K562 (cell line): ENCODE measurements around the gene KCNK10. TPM values are rescaled to one million over a fixed set of nuclear protein-coding genes. Genes with fewer than 3 reads are reported as not detected.

Source experiments
- ATAC-seq: fragments of 200-7000 bp; cut with Tn5 transposase; 3 replicates; pipeline ENCODE4 v1.9.1; 2020; ENCODE audit warnings: moderate library complexity
- BruUV-seq: library from RNA; stranded (reverse); fragments of 400-500 nt; replicated peaks from 2 replicates; lab custom pipeline; 2021; lab: Mats Ljungman, UMichigan
- CTCF ChIA-PET: fragments of 300-600 bp; formaldehyde crosslinking; extraction: SDS; loops from one replicate; lab custom pipeline; 2021; ENCODE audit warnings: low intra/inter-chr PET ratio; lab: Yijun Ruan, JAX
- POLR2A ChIA-PET: fragments of 300-600, 350-650 bp; sonication (Branson Sonifier 250); formaldehyde crosslinking; extraction: SDS; loops from one replicate; lab custom pipeline; 2021; ENCODE audit warnings: antibody characterized with exemption, inconsistent platforms; lab: Yijun Ruan, JAX
- DNase-seq, 4 experiments: peaks; one replicate each; pipeline versions ENCODE4 v3.0.0 to v3.0.0-alpha.2; 2011 to 2018; ENCODE audit warnings: low spot score in 3 of 4, mixed read lengths in 3 of 4; ENCODE audit errors: extremely low read depth in 1 of 4
- FAIRE-seq: peaks from 2 replicates; lab custom pipeline; 2011; peaks lifted over from hg19 to GRCh38; lab: Jason Lieb, UNC
- H2AFZ ChIP-seq: 2 replicates; pipeline ENCODE4 v1.6.0; 2011; ENCODE audit warnings: low read depth, low read length, control low read depth, inconsistent platforms
- H3K27ac ChIP-seq: fragments of 200-600 bp; 3 replicates; pipeline ENCODE4 v1.8.0; 2011; ENCODE audit warnings: low read depth, mild to moderate bottlenecking, control low read depth, inconsistent platforms, low read length, moderate library complexity, mixed read lengths; ENCODE audit errors: extremely low read depth
- H3K27me3 ChIP-seq, 2 experiments: fragments of 300-600 bp in 1 of 2; 2 replicates in 1 of 2; 3 replicates in 1 of 2; pipeline versions ENCODE4 v1.6.0 to v1.8.0; 2011; ENCODE audit warnings: inconsistent platforms in 2 of 2, low read length in 2 of 2, mild to moderate bottlenecking in 1 of 2, mixed read lengths in 1 of 2, moderate library complexity in 1 of 2; ENCODE audit not compliant: control insufficient read depth in 2 of 2, insufficient read depth in 2 of 2
- H3K36me3 ChIP-seq: fragments of 300-600 bp; 3 replicates; pipeline ENCODE4 v1.8.0; 2011; ENCODE audit warnings: mild to moderate bottlenecking, low read length, inconsistent platforms; ENCODE audit not compliant: control insufficient read depth, insufficient read depth
- H3K4me1 ChIP-seq, 2 experiments: fragments of 200-600 bp in 1 of 2; replicated peaks in 1 of 2; 2 replicates in 1 of 2; 3 replicates in 1 of 2; pipeline versions ENCODE4 v1.5.1 to v1.8.0; 2011; ENCODE audit warnings: inconsistent platforms in 2 of 2, low read length in 2 of 2, mild to moderate bottlenecking in 1 of 2, mixed read lengths in 1 of 2, moderate library complexity in 1 of 2; ENCODE audit not compliant: control insufficient read depth in 2 of 2, insufficient read depth in 2 of 2
- H3K4me2 ChIP-seq: 2 replicates; pipeline ENCODE4 v1.6.1; 2011; ENCODE audit warnings: low read length, control low read depth, inconsistent platforms, mixed read lengths; ENCODE audit not compliant: insufficient read depth
- H3K4me3 ChIP-seq: fragments of 200-600 bp; sonication (generic), shearing (Covaris generic); 2 replicates; pipeline ENCODE4 v1.5.1; 2016; ENCODE audit warnings: control low read depth, inconsistent platforms
- H3K79me2 ChIP-seq: fragments of 200-600 bp; 3 replicates; pipeline ENCODE4 v1.8.0; 2011; ENCODE audit warnings: low read length, inconsistent platforms; ENCODE audit not compliant: control insufficient read depth, insufficient read depth
- H3K9ac ChIP-seq, 2 experiments: 2 replicates each; pipeline versions ENCODE4 v1.6.0 to v1.6.1; 2011; ENCODE audit warnings: low read depth in 2 of 2, low read length in 2 of 2, control low read depth in 1 of 2, inconsistent platforms in 1 of 2, mild to moderate bottlenecking in 1 of 2, mixed read lengths in 1 of 2; ENCODE audit not compliant: insufficient read depth in 1 of 2
- H3K9me1 ChIP-seq: one replicate; pipeline ENCODE4 v1.6.0; 2011; ENCODE audit warnings: inconsistent platforms, mild to moderate bottlenecking, low read length, moderate library complexity; ENCODE audit not compliant: control insufficient read depth, insufficient read depth
- H3K9me3 ChIP-seq: replicated peaks from 2 replicates; pipeline ENCODE4 v1.5.1; 2011; ENCODE audit warnings: low read depth, low read length, inconsistent platforms; ENCODE audit not compliant: control insufficient read depth, insufficient read depth
- H4K20me1 ChIP-seq: replicated peaks from 2 replicates; pipeline ENCODE4 v1.6.1; 2011; ENCODE audit warnings: low read length, inconsistent platforms, mixed read lengths; ENCODE audit not compliant: control insufficient read depth, insufficient read depth
- ASH1L ChIP-seq: fragments of 450-650 bp; IDR thresholded peaks from 2 replicates; pipeline ENCODE4 v1.6.1; 2018; ENCODE audit warnings: borderline replicate concordance, mild to moderate bottlenecking, low read depth; ENCODE audit not compliant: partially characterized antibody
- ILK ChIP-seq: fragments of 450-650 bp; IDR thresholded peaks from 2 replicates; pipeline ENCODE4 v1.6.1; 2016; ENCODE audit warnings: missing genetic modification characterization, low read depth, mild to moderate bottlenecking, missing compliant biosample characterization, moderate library complexity, borderline replicate concordance
- POLR2H ChIP-seq: IDR thresholded peaks from 2 replicates; pipeline ENCODE4 v1.6.1; 2016; ENCODE audit warnings: missing genetic modification characterization, low read depth, mild to moderate bottlenecking, control low read depth, missing compliant biosample characterization, moderate library complexity
- PURB ChIP-seq: sonication (generic); formaldehyde crosslinking; IDR thresholded peaks from 2 replicates; pipeline ENCODE4 v1.9.0; 2021; ENCODE audit warnings: low read depth, mild to moderate bottlenecking, missing genetic modification reagents
- RREB1 ChIP-seq: fragments of 250-450 bp; sonication (Bioruptor Pico); IDR thresholded peaks from 2 replicates; pipeline ENCODE4 v1.4.0; 2020
- SLC30A9 ChIP-seq: fragments of 250-450 bp; sonication (Bioruptor Pico); IDR thresholded peaks from 2 replicates; pipeline ENCODE4 v1.8.0; 2022; ENCODE audit warnings: mild to moderate bottlenecking, moderate library complexity
- THRAP3 ChIP-seq: fragments of 450-650 bp; IDR thresholded peaks from 2 replicates; pipeline ENCODE4 v1.6.1; 2016; ENCODE audit warnings: mild to moderate bottlenecking, inconsistent platforms, borderline replicate concordance
- VEZF1 ChIP-seq: fragments of 200-800 bp; sonication (Bioruptor generic); IDR thresholded peaks from 2 replicates; pipeline ENCODE4 v1.6.1; 2017; ENCODE audit warnings: missing genetic modification characterization, missing compliant biosample characterization
- WGBS: fragments of 100-300 bp; shearing (Covaris generic); methylation state at CpG from one replicate; pipeline ENCODE4 v1.1.6; 2016; ENCODE audit warnings: low coverage, mixed read lengths; ENCODE audit not compliant: insufficient coverage; ENCODE audit errors: missing lambda C conversion rate; 5-methylcytosine and 5-hydroxymethylcytosine counted together
- in situ Hi-C: fragments of 300-500 bp; cut with MboI; formaldehyde crosslinking; loops from 4 replicates; pipeline ENCODE4 v1.15.0; 2018; ENCODE audit warnings: inconsistent platforms, mixed read lengths
- intact Hi-C: fragments of 100-400 bp; cut with micrococcal nuclease; formaldehyde crosslinking; loops from 2 replicates; pipeline ENCODE4 v1.14.2; 2022
- polyA plus RNA-seq, 8 experiments: library from polyadenylated mRNA; depleted of rRNA in 4 of 8; stranded (reverse) in 5 of 8; unstranded in 3 of 8; fragments of >200 nt; fragmentation: Nextera tagmentation in 2 of 8; fragmentation: Illumina TruSeq in 1 of 8; extraction: Ambion mirVana in 2 of 8; extraction: Trizol in 1 of 8; gene quantifications; 2 replicates each; pipeline versions ENCODE4 v1.2.1 to v1.2.3, GENCODE V29; 2011 to 2014; ENCODE audit warnings: inconsistent platforms in 1 of 8, missing spikeins in 1 of 8
- total RNA-seq, 7 experiments: library from RNA; depleted of rRNA in 6 of 7; stranded (reverse); fragments of >200 nt in 6 of 7; fragmentation: Illumina TruSeq in 2 of 7; extraction: Trizol in 2 of 7; gene quantifications; 2 replicates each; pipeline versions ENCODE4 v1.2.1 to v1.2.3, GENCODE V29; 2011 to 2021; ENCODE audit warnings: low replicate concordance in 1 of 7

KCNK10 gene
- total and polyA plus RNA-seq, 9 of the 15 experiments (the other 6 are each of a cell fraction or from before 2014, with no cell fraction given): not detected

GRCh38 chr14:88185843-88186242, 137.2 kb downstream of the KCNK10 start:
- CTCF ChIA-PET: no interaction called here
- DNase-seq: no peak

GRCh38 chr14:88184956-88185355, 138.1 kb downstream of the KCNK10 start:
- 25% methylated on average over 8 of the region's 8 CpGs for WGBS
- Histone ChIP-seq H2AFZ (no peak overlapping the region), H3K9me1 (no peaks in the 10 kb centered on the region), H3K4me3 (no peak overlapping the region), H4K20me1 (no peaks in the 10 kb centered on the region; the same call in 1 of the 2 replicates), H3K79me2 (no peaks in the 10 kb centered on the region), H3K9me3 (no peaks in the 10 kb centered on the region), H3K4me2 (no peak overlapping the region), H3K27me3 (peaks cover 0 to 21% of the 10 kb centered on the region in 2 experiments; a peak in 2 of 5 replicates), H3K36me3 (no peaks in the 10 kb centered on the region), H3K4me1 (no peaks in the 10 kb centered on the region), H3K27ac (no peak overlapping the region), H3K9ac (no peak overlapping the region)
- DNase-seq (no peak), ATAC-seq (no peak), FAIRE-seq (no peak)
- in situ Hi-C loops: no loop called here
- POLR2A ChIA-PET: no interaction called here
- no TSS peak for BruUV-seq
- CTCF ChIA-PET: interaction anchor here (0.6 kb wide), 1 partner anchor 759 kb away, joined by 3 read pairs; no protein-coding TSS in a partner anchor
- intact Hi-C loops: loop anchor here (5.0 kb wide), 4 partner anchors 173 to 377 kb away; partner anchors contain the start of gene ZC3H14
- TF ChIP-seq PURB (CRISPR knock-in tag) (no peak), ILK (tag) (no peak), SLC30A9 (CRISPR knock-in tag) (no peak), POLR2H (tag) (no peak), RREB1 (CRISPR knock-in tag) (no peak), VEZF1 (CRISPR knock-in tag) (no peak)

More at GRCh38 chr14:88185843-88186242, 137.2 kb downstream of the KCNK10 start:
- Histone ChIP-seq H3K9me3 (no peaks in the 10 kb centered on the region), H3K9ac (no peak overlapping the region), H4K20me1 (no peaks in the 10 kb centered on the region; the same call in 1 of the 2 replicates), H3K36me3 (no peaks in the 10 kb centered on the region), H2AFZ (no peak overlapping the region), H3K4me2 (no peak overlapping the region), H3K4me3 (no peak overlapping the region), H3K27ac (no peak overlapping the region), H3K27me3 (peaks cover 0 to 21% of the 10 kb centered on the region in 2 experiments; a peak in 2 of 5 replicates), H3K4me1 (no peaks in the 10 kb centered on the region), H3K9me1 (no peaks in the 10 kb centered on the region), H3K79me2 (no peaks in the 10 kb centered on the region)
- POLR2A ChIA-PET: no interaction called here
- ATAC-seq (no peak), FAIRE-seq (no peak)
- BruUV-seq: no TSS peak
- in situ Hi-C loops (no loop called here), intact Hi-C loops (loop anchor here (5.0 kb wide), 4 partner anchors 174 to 376 kb away; partner anchors contain the start of gene ZC3H14)
- WGBS: 4% methylated on average over 9 of the region's 22 CpGs
- TF ChIP-seq THRAP3 (no peak), ASH1L (no peak)
